ENCODE data around the gene NGB.

NGB gene

GRCh38 chr14:77259025-77259715 lies 11.8 kb downstream of the NGB start:
- TF ChIP-seq, protein P1, sequence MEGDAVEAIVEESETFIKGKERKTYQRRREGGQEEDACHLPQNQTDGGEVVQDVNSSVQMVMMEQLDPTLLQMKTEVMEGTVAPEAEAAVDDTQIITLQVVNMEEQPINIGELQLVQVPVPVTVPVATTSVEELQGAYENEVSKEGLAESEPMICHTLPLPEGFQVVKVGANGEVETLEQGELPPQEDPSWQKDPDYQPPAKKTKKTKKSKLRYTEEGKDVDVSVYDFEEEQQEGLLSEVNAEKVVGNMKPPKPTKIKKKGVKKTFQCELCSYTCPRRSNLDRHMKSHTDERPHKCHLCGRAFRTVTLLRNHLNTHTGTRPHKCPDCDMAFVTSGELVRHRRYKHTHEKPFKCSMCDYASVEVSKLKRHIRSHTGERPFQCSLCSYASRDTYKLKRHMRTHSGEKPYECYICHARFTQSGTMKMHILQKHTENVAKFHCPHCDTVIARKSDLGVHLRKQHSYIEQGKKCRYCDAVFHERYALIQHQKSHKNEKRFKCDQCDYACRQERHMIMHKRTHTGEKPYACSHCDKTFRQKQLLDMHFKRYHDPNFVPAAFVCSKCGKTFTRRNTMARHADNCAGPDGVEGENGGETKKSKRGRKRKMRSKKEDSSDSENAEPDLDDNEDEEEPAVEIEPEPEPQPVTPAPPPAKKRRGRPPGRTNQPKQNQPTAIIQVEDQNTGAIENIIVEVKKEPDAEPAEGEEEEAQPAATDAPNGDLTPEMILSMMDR (IDR thresholded peaks at IDR 0.05; ENCODE audit: low read depth, low read length, missing control alignments), result no peak
- DNase-seq (ENCODE audit: extremely low read depth, low read depth), result no peak
- H3K4me3 ChIP-seq (replicated peaks; ENCODE audit: low read depth, low read length), result no peak overlapping the region

GRCh38 chr14:77258566-77258965 lies 12.4 kb downstream of the NGB start:
- H3K4me3 ChIP-seq (replicated peaks; ENCODE audit: low read depth, low read length), result no peak overlapping the region
- no peak for DNase-seq (ENCODE audit: extremely low read depth, low read depth)

DNA sequence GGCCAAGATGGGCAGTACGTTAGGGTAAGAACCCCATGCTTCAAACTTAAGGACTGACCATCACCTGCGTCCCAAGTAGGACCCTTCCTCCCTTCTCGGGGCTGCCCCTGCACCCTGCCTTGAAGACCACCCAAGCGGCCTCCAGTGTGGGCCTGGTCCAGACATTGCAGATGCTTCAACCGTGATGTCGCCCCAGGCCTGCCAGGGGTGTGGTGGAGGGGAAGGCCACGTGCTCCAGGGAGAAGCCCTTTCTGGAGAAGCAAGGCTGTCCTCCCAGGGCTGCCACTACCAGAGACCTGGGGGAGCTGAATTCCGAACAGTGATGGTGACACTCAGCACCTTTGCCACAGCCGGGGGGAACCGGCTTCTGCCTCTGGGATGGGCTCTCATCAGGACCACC lies 13.3 kb downstream of the NGB start:
- no peak for DNase-seq (ENCODE audit: extremely low read depth, low read depth)
- H3K4me3 ChIP-seq (replicated peaks; ENCODE audit: low read depth, low read length), result no peak overlapping the region
- TF ChIP-seq, protein P1 (IDR thresholded peaks at IDR 0.05; ENCODE audit: low read depth, low read length, missing control alignments), result no peak

More at GRCh38 chr14:77258566-77258965, 12.4 kb downstream of the NGB start:
- TF ChIP-seq, protein P1 (IDR thresholded peaks at IDR 0.05; ENCODE audit: low read depth, low read length, missing control alignments), result no peak

DNA sequence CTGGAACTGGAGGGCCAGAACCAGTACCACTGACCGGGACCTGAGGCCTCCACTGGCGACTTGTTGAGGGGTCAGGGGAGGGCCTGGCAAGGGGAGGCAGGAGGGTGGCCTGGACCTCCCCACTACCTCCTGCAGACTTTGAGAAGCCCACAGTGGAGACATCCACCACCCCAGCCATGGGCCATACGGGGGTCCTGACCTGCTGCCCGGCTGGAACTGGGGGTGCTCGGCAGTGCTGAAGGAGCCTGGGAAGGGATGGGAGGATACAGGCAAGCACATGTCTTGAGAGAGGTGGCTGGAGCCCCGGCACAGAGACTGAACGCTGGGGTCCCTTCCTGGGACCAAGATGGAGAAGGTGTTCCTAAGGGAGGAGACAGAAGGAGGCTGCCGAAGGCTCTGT lies 14.3 kb downstream of the NGB start:
- no peak overlapping the region for H3K4me3 ChIP-seq (replicated peaks; ENCODE audit: low read depth, low read length)
- DNase-seq (ENCODE audit: extremely low read depth, low read depth), result no peak

GRCh38 chr14:77253333-77254190 lies 17.4 kb downstream of the NGB start:
- DNase-seq (ENCODE audit: extremely low read depth, low read depth), result no peak
- no peak overlapping the region for H3K4me3 ChIP-seq (replicated peaks; ENCODE audit: low read depth, low read length)
- TF ChIP-seq, protein P1 (IDR thresholded peaks at IDR 0.05; ENCODE audit: low read depth, low read length, missing control alignments), result no peak

More for the DNA sequence above, 14.3 kb downstream of the NGB start:
- TF ChIP-seq, protein P1 (IDR thresholded peaks at IDR 0.05; ENCODE audit: low read depth, low read length, missing control alignments), result no peak

DNA sequence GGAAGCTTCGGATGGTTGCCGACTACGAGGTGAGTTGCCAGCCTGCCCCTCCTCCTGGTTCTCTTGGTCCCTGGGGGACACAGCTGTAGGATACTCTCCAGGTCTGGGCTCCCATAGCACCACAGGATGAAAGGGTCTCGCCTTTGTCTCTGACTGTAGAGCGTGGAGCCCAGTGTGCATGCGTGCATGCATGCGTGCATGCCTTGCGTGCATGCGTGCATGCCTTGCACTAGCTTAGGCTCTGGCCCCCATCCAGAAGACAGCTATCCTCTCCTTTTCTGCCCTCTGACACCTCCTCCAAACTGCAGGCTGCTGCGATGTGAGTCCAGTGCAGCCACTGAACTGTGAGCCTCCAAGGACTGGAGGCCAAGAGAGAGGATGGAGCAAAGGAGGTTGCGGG lies 19.1 kb downstream of the NGB start:
- no peak overlapping the region for H3K4me3 ChIP-seq (replicated peaks; ENCODE audit: low read depth, low read length)
- no peak for DNase-seq (ENCODE audit: extremely low read depth, low read depth)
- TF ChIP-seq, protein P1 (IDR thresholded peaks at IDR 0.05; ENCODE audit: low read depth, low read length, missing control alignments), result no peak

All from HFF-Myc (cell line).